ENCODE data around the gene RPUSD1. TPM values are rescaled to one million over a fixed set of nuclear protein-coding genes. Genes with fewer than 3 reads are reported as not detected.
A peak's percentile ranks its signal among the peaks of the same experiment; 100 is the strongest.
"Not testable (repeated sequence)": the region's sequence is repeated elsewhere in the genome, so short reads cannot be mapped to it uniquely, and the experiment has no call there.

The RPUSD1 gene, protein sequence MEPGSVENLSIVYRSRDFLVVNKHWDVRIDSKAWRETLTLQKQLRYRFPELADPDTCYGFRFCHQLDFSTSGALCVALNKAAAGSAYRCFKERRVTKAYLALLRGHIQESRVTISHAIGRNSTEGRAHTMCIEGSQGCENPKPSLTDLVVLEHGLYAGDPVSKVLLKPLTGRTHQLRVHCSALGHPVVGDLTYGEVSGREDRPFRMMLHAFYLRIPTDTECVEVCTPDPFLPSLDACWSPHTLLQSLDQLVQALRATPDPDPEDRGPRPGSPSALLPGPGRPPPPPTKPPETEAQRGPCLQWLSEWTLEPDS
- total RNA-seq (10 to 100 TPM; 11.1 to 18.6 (median 16.1) TPM), polyA plus RNA-seq (10 to 100 TPM in 1 of 2 donors, not detected in 1; 13.1 TPM)
- long read RNA-seq, donor 1, transcript RPUSD1-205 (6 exons, 940 nt) = minor isoform, 14 of 111 reads
- long read RNA-seq, donor 1, transcript RPUSD1-208 (5 exons, 1,835 nt) = minor isoform, 11 of 111 reads
- long read RNA-seq, donor 1, transcript RPUSD1-207 (5 exons, 1,918 nt) = minor isoform, 5 of 111 reads
- long read RNA-seq, donor 1, transcript RPUSD1-201 (6 exons, 2,050 nt) = major isoform, 57 of 111 reads
- long read RNA-seq, donor 1, partial matches to known transcripts = 2 of 111 reads
- long read RNA-seq, donor 1, other reads (novel, unspliced or antisense) = 17 of 111 reads
- long read RNA-seq, donor 2, partial matches to known transcripts = 0 of 2 reads
- long read RNA-seq, donor 2, other reads (novel, unspliced or antisense) = 0 of 2 reads
- long read RNA-seq, donor 3, transcript RPUSD1-201 (6 exons, 2,050 nt) = major isoform, 23 of 58 reads
- long read RNA-seq, donor 3, transcript RPUSD1-205 (6 exons, 940 nt) = minor isoform, 6 of 58 reads
- long read RNA-seq, donor 3, partial matches to known transcripts = 0 of 58 reads
- long read RNA-seq, donor 3, other reads (novel, unspliced or antisense) = 24 of 58 reads

DNA sequence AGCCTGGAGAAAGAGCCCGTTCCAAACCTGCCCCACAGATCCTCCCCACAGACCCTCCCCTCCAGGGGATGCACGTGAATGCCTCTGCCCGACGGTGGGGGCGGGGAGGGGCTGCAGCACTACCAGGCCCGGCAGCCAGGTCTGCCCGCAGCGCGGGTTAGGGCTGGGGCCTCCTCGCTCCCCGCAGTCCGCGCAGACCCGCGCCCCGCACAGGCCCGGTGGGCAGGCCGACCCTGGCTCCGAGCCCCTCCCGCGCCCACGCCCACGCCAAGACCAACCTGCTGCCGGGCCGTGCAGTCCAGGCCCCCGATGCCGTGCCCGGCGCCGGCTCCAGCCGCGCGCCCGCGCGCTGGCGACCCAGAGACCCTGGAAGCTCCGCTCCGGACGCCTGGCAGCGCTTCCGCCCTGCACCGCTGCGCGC is at the start of gene RPUSD1:
RPUSD1 (minus strand) TSS at position 404 of the 421 bp plus-strand sequence. CDS start 644 bp downstream, outside the sequence.
- H3K36me3 ChIP-seq = no peaks in the 10 kb centered on the region
- H3K27me3 ChIP-seq = no peaks in the 10 kb centered on the region
- H3K4me1 ChIP-seq (ENCODE audit: insufficient read depth) = peaks cover 17% of the 10 kb centered on the region

DNA sequence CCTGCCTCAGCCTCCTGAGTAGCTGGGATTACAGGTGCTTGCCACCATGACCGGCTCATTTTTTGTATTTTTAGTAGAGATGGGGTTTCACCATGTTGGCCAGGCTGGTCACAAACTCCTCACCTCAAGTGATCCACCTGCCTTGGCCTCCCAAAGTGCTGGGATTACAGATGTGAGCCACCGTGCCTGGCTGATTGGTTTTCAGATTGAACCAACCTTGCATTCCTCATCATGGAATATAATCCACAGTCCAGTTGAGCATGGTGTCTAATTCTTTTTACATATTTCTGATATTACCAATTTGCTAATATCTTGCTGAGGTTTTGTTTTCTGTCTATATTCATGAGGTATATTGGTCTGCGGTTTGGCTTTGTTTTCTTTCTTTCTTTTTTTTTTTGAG is 48.6 kb upstream of the RPUSD1 start:
- H3K36me3 ChIP-seq; intact Hi-C loops (cut with DNase I); H3K4me3 ChIP-seq; DNase-seq; H3K27me3 ChIP-seq; H3K27ac ChIP-seq; H3K4me1 ChIP-seq (ENCODE audit: insufficient read depth): not testable (repeated sequence)
- H3K9me3 ChIP-seq = peaks cover 0 to 14% of the 10 kb centered on the region in 2 donors
- 89 to 93% (median 92%) methylated on average over 3 of the region's 3 CpGs for WGBS, 3 donors

More for the DNA sequence above, at the start of gene RPUSD1:
- Histone ChIP-seq H3K9me3 (no peaks in the 10 kb centered on the region), H3K27ac (no peak within 1 kb of the TSS), H3K4me3 (peak within 1 kb of the TSS; percentile 88)
- DNase-seq = no peak
- WGBS, 3 donors = 0 to 1% (median 0%) methylated on average over 9 to 43 of the region's 45 CpGs
- intact Hi-C loops (cut with DNase I) = no loop called here
- TF ChIP-seq EP300 (IDR thresholded peaks at IDR 0.05) = no peak
- TF ChIP-seq POLR2A (IDR thresholded peaks at IDR 0.05) = no peak
- TF ChIP-seq, protein P1, sequence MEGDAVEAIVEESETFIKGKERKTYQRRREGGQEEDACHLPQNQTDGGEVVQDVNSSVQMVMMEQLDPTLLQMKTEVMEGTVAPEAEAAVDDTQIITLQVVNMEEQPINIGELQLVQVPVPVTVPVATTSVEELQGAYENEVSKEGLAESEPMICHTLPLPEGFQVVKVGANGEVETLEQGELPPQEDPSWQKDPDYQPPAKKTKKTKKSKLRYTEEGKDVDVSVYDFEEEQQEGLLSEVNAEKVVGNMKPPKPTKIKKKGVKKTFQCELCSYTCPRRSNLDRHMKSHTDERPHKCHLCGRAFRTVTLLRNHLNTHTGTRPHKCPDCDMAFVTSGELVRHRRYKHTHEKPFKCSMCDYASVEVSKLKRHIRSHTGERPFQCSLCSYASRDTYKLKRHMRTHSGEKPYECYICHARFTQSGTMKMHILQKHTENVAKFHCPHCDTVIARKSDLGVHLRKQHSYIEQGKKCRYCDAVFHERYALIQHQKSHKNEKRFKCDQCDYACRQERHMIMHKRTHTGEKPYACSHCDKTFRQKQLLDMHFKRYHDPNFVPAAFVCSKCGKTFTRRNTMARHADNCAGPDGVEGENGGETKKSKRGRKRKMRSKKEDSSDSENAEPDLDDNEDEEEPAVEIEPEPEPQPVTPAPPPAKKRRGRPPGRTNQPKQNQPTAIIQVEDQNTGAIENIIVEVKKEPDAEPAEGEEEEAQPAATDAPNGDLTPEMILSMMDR (IDR thresholded peaks at IDR 0.05) = no peak

- H3K9me3 ChIP-seq = peaks cover 0 to 14% of the 10 kb centered on the region in 2 donors
- H3K27ac ChIP-seq = no peak overlapping the region
- no peak for TF ChIP-seq POLR2A (IDR thresholded peaks at IDR 0.05)
- DNase-seq = no peak
- no peaks in the 10 kb centered on the region for H3K27me3 ChIP-seq
- H3K4me1 ChIP-seq (ENCODE audit: insufficient read depth) = no peaks in the 10 kb centered on the region
- H3K4me3 ChIP-seq = no peak overlapping the region
- no peaks in the 10 kb centered on the region for H3K36me3 ChIP-seq
- intact Hi-C loops (cut with DNase I) = no loop called here
- 87 to 91% (median 88%) methylated on average over 4 of the region's 4 CpGs for WGBS, 3 donors
Measured at GRCh38 chr16:836221-836620, 48.0 kb upstream of the RPUSD1 start.

DNA sequence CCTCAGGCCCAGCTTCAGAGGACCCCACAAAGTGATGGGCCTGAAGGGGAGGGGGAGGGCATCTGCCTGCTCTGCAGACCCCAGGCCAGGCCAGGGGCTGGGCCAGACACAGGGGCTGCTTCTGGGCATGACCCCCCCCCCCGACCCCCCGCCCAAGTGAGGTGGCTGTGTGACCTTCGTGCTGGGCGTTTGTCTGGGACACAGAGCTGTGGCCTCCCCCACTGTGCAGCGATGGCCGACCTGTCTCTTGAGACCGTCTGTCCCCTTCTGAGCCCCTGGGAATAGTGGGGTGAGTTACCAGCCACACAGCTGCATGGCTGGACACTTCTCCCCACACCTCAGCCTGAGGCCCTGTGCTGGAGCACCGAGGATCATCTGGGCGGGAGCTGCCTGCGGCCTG is 47.2 kb upstream of the RPUSD1 start:
- 86 to 95% (median 87%) methylated on average over 10 of the region's 10 CpGs for WGBS, 3 donors
- Histone ChIP-seq H3K4me3 (no peak overlapping the region), H3K27me3 (no peaks in the 10 kb centered on the region), H3K36me3 (no peaks in the 10 kb centered on the region), H3K9me3 (peaks cover 0 to 14% of the 10 kb centered on the region in 2 donors), H3K27ac (no peak overlapping the region), H3K4me1 (ENCODE audit: insufficient read depth) (no peaks in the 10 kb centered on the region)
- TF ChIP-seq POLR2A (IDR thresholded peaks at IDR 0.05) = no peak
- no peak for TF ChIP-seq EP300 (IDR thresholded peaks at IDR 0.05)
- TF ChIP-seq, protein P1 (IDR thresholded peaks at IDR 0.05) = no peak
- intact Hi-C loops (cut with DNase I) = no loop called here
- DNase-seq = no peak

- TF ChIP-seq POLR2A (IDR thresholded peaks at IDR 0.05) = no peak
- TF ChIP-seq EP300 (IDR thresholded peaks at IDR 0.05) = no peak
- TF ChIP-seq, protein P1 (IDR thresholded peaks at IDR 0.05) = no peak
- intact Hi-C loops (cut with DNase I) = no loop called here
Measured at GRCh38 chr16:833411-833810, 45.2 kb upstream of the RPUSD1 start.

More at GRCh38 chr16:833411-833810, 45.2 kb upstream of the RPUSD1 start:
- no peak overlapping the region for H3K27ac ChIP-seq
- H3K9me3 ChIP-seq = peaks cover 0 to 14% of the 10 kb centered on the region in 2 donors
- H3K36me3 ChIP-seq = no peaks in the 10 kb centered on the region
- no peak overlapping the region for H3K4me3 ChIP-seq
- 68 to 91% (median 78%) methylated on average over 14 of the region's 14 CpGs for WGBS, 3 donors
- no peaks in the 10 kb centered on the region for H3K27me3 ChIP-seq
- no peaks in the 10 kb centered on the region for H3K4me1 ChIP-seq (ENCODE audit: insufficient read depth)
- no peak for DNase-seq
